Measurements from ENCODE around the gene MAPK7.

DNA sequence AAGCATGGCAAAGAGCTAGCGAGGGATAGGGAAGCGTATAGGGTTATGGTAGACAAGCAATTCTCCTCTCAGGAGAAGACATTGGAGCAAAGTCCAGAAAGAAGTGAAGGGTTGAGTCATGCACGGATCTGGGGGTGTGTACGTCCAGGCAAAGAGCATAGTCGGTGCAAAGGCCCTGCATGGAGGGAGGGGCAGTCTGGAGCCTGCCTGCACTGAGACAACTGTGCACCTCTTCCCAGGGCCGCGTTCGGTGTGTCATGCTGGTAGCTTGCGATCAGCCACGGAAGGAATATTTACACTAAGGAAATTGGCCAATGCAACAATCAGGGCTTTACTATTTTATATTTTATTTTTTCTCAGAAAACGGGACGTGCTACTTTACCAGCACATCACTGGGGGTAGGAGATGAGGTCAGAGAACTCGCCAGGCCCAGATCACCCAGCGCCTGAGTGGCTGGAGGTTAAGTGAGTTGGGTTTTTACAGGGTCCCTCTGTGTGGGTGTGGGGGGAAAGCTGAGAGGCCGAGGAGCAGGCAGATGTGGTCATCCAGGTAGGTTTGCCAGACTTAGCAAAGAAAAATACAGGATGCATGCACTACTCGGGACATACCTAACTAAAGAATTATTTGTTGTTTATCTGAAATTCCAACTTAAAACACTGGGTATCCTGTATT, 9.1 kb upstream of the MAPK7 start:
- TF ChIP-seq ZNF551 (CRISPR knock-in tag; IDR thresholded peaks at IDR 0.05) (no peak), POLR2A (conservative IDR thresholded peaks at IDR 0.05) (no peak), EP400 (IDR thresholded peaks at IDR 0.05) (no peak), MAFK (IDR thresholded peaks at IDR 0.05; ENCODE audit: low read length) (no peak), BHLHE40 (IDR thresholded peaks at IDR 0.05; ENCODE audit: low read length) (no peak), LCOR (CRISPR knock-in tag; IDR thresholded peaks at IDR 0.05) (no peak), SRF (CRISPR knock-in tag; IDR thresholded peaks at IDR 0.05) (no peak), HDAC3 (IDR thresholded peaks at IDR 0.05; ENCODE audit: borderline replicate concordance, partially characterized antibody) (no peak)
- TF ChIP-seq, protein P1, sequence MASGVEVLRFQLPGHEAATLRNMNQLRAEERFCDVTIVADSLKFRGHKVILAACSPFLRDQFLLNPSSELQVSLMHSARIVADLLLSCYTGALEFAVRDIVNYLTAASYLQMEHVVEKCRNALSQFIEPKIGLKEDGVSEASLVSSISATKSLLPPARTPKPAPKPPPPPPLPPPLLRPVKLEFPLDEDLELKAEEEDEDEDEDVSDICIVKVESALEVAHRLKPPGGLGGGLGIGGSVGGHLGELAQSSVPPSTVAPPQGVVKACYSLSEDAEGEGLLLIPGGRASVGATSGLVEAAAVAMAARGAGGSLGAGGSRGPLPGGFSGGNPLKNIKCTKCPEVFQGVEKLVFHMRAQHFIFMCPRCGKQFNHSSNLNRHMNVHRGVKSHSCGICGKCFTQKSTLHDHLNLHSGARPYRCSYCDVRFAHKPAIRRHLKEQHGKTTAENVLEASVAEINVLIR (CRISPR knock-in tag; IDR thresholded peaks at IDR 0.05), result no peak

All from K562 (cell line).